K562 treated with DMSO at 1 percent for 4 hours (cell line): ENCODE data around the gene CRISPLD2. TPM values are rescaled to one million over a fixed set of nuclear protein-coding genes. Genes with fewer than 3 reads are reported as not detected.

Experiments
- total RNA-seq: library from RNA; unstranded; fragments of 300-600 nt; gene quantifications from 2 replicates; pipeline ENCODE4 v1.2.3, GENCODE V29; 2022; ENCODE audit not compliant: insufficient read depth

Gene CRISPLD2
- total RNA-seq, result 0.40 TPM in 1 of 2 replicates, not detected in the other

GRCh38 chr16:84819644-84820304, at the start of gene CRISPLD2:
CRISPLD2 (plus strand) TSS chr16:84819985; CDS start chr16:84838496, 18,511 bp downstream.

Other genes starting within 250 kb of the CRISPLD2 start
- 115 and 117 TPM in 2 replicates for gene COTL1, start 201.9 kb upstream of the CRISPLD2 start, total RNA-seq
- gene KLHL36, start 171.5 kb upstream of the CRISPLD2 start, total RNA-seq, result 28.8 and 38.6 TPM in 2 replicates
- 65.3 and 69.0 TPM in 2 replicates for gene USP10, start 120.0 kb upstream of the CRISPLD2 start, total RNA-seq
- 41.8 and 56.7 TPM in 2 replicates for gene ZDHHC7, start 191.6 kb downstream of the CRISPLD2 start, total RNA-seq
- 20.7 and 20.9 TPM in 2 replicates for gene KIAA0513, start 207.8 kb downstream of the CRISPLD2 start, total RNA-seq